Measurements from ENCODE around the gene PLEKHG2. TPM values are rescaled to one million over a fixed set of nuclear protein-coding genes. Genes with fewer than 3 reads are reported as not detected.

PLEKHG2 gene
- total RNA-seq, 1 donor from 2014 or later: 22.3 TPM

GRCh38 chr19:39380521-39381502 lies 31.7 kb upstream of the PLEKHG2 start:
- no peak for DNase-seq (ENCODE audit: low read depth)
- no peak for TF ChIP-seq CTCF (conservative IDR thresholded peaks at IDR 0.05; ENCODE audit: low read depth, low read length)
- H3K4me3 ChIP-seq (ENCODE audit: low read depth, low read length): no peak overlapping the region

GRCh38 chr19:39381910-39382611 lies 30.4 kb upstream of the PLEKHG2 start:
- no peak for DNase-seq (ENCODE audit: low read depth)
- H3K4me3 ChIP-seq (ENCODE audit: low read depth, low read length): no peak overlapping the region
- no peak for TF ChIP-seq CTCF (conservative IDR thresholded peaks at IDR 0.05; ENCODE audit: low read depth, low read length)

- TF ChIP-seq CTCF (conservative IDR thresholded peaks at IDR 0.05; ENCODE audit: low read depth, low read length): no peak
- no peak for DNase-seq (ENCODE audit: low read depth)
- H3K4me3 ChIP-seq (ENCODE audit: low read depth, low read length): no peak overlapping the region
Measured at GRCh38 chr19:39382991-39383828, 29.3 kb upstream of the PLEKHG2 start.

- no peak overlapping the region for H3K4me3 ChIP-seq (ENCODE audit: low read depth, low read length)
- TF ChIP-seq CTCF (conservative IDR thresholded peaks at IDR 0.05; ENCODE audit: low read depth, low read length): no peak
- no peak for DNase-seq (ENCODE audit: low read depth)
Measured at GRCh38 chr19:39384839-39385568, 27.5 kb upstream of the PLEKHG2 start.

GRCh38 chr19:39385629-39386411 lies 26.6 kb upstream of the PLEKHG2 start:
- TF ChIP-seq CTCF (conservative IDR thresholded peaks at IDR 0.05; ENCODE audit: low read depth, low read length): no peak
- H3K4me3 ChIP-seq (ENCODE audit: low read depth, low read length): no peak overlapping the region
- no peak for DNase-seq (ENCODE audit: low read depth)

Data from epithelial cell of proximal tubule (primary cell).